ENCODE measurements around the gene ZNF41. TPM values are rescaled to one million over a fixed set of nuclear protein-coding genes. Genes with fewer than 3 reads are reported as not detected.

ZNF41 gene
- total and polyA plus RNA-seq, 2 of the 13 experiments (the other 11 are each of a cell fraction or from before 2014, with no cell fraction given), result 2.3 to 3.9 TPM

DNA sequence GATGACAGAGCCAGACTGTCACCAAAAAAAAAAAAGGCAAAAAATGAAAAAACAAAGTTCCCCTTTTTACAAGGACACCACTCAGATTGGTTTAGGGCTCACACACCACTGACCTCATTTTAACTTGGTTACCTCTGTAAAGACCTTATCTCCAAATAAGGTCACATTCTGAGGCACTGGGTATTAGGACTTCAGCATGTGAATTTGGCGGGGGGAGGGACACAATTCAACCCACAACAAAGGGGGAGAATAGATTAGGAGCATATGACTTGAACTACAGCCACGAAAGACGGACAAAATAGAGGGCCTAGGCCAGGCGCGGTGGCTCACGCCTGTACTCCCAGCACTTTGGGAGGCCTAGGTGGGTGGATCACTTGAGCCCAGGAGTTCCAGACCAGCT is 47.0 kb upstream of the ZNF41 start:
- TF ChIP-seq, protein P1, sequence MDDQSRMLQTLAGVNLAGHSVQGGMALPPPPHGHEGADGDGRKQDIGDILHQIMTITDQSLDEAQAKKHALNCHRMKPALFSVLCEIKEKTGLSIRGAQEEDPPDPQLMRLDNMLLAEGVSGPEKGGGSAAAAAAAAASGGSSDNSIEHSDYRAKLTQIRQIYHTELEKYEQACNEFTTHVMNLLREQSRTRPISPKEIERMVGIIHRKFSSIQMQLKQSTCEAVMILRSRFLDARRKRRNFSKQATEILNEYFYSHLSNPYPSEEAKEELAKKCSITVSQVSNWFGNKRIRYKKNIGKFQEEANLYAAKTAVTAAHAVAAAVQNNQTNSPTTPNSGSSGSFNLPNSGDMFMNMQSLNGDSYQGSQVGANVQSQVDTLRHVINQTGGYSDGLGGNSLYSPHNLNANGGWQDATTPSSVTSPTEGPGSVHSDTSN (CRISPR knock-in tag; IDR thresholded peaks at IDR 0.05; ENCODE audit: borderline replicate concordance), result no peak
- TF ChIP-seq ZNF33A (CRISPR knock-in tag; IDR thresholded peaks at IDR 0.05; ENCODE audit: borderline replicate concordance), result no peak
- no peak for TF ChIP-seq HNF4A (CRISPR knock-in tag; IDR thresholded peaks at IDR 0.05)
- TF ChIP-seq, protein P2, sequence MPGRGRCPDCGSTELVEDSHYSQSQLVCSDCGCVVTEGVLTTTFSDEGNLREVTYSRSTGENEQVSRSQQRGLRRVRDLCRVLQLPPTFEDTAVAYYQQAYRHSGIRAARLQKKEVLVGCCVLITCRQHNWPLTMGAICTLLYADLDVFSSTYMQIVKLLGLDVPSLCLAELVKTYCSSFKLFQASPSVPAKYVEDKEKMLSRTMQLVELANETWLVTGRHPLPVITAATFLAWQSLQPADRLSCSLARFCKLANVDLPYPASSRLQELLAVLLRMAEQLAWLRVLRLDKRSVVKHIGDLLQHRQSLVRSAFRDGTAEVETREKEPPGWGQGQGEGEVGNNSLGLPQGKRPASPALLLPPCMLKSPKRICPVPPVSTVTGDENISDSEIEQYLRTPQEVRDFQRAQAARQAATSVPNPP (CRISPR knock-in tag; IDR thresholded peaks at IDR 0.05), result no peak
- TF ChIP-seq REL (CRISPR knock-in tag; conservative IDR thresholded peaks at IDR 0.05), result no peak
- TF ChIP-seq HNF4G (IDR thresholded peaks at IDR 0.05; ENCODE audit: borderline replicate concordance, low read depth, low read length), result no peak
- no peak for TF ChIP-seq HNF4G (CRISPR knock-in tag; IDR thresholded peaks at IDR 0.05; ENCODE audit: borderline replicate concordance, low read depth)
- TF ChIP-seq ZNF564 (CRISPR knock-in tag; IDR thresholded peaks at IDR 0.05), result no peak
- no peak for TF ChIP-seq YY1 (IDR thresholded peaks at IDR 0.05; ENCODE audit: insufficient read depth, insufficient replicate concordance, low read depth, low read length)
- no peak for TF ChIP-seq CBFB (CRISPR knock-in tag; IDR thresholded peaks at IDR 0.05)
- no peak for TF ChIP-seq ATM (IDR thresholded peaks at IDR 0.05; ENCODE audit: borderline replicate concordance)
- TF ChIP-seq CREM (IDR thresholded peaks at IDR 0.05), result no peak
- TF ChIP-seq CREM (CRISPR knock-in tag; IDR thresholded peaks at IDR 0.05), result no peak
- TF ChIP-seq SP4 (CRISPR knock-in tag; IDR thresholded peaks at IDR 0.05), result no peak
- no peak for TF ChIP-seq ZEB1 (IDR thresholded peaks at IDR 0.05; ENCODE audit: insufficient replicate concordance, low read depth)
- TF ChIP-seq HMGA1 (CRISPR knock-in tag; conservative IDR thresholded peaks at IDR 0.05), result no peak
- Histone ChIP-seq H3K27ac (ENCODE audit: extremely low read length, insufficient read depth, low read length) (no peak overlapping the region), H3K36me3 (replicated peaks in 1 of 2; ENCODE audit: control insufficient read depth in 1 of 2, insufficient read depth in 2 of 2, low read length in 2 of 2) (no peaks in the 10 kb centered on the region), H3K4me1 (ENCODE audit: insufficient read depth, low read length) (no peaks in the 10 kb centered on the region), H3K27me3 (ENCODE audit: control insufficient read depth in 1 of 2, insufficient read depth in 2 of 2, low read length in 2 of 2) (no peaks in the 10 kb centered on the region), H3K79me2 (ENCODE audit: insufficient read depth, low read length) (no peaks in the 10 kb centered on the region), H3K9me3 (ENCODE audit: low read length) (no peaks in the 10 kb centered on the region), H4K20me1 (ENCODE audit: insufficient read depth, low read length) (no peaks in the 10 kb centered on the region), H3K9ac (ENCODE audit: insufficient read depth, low read depth, low read length) (no peak overlapping the region), H2AFZ (ENCODE audit: low read length) (no peak overlapping the region), H3K4me2 (ENCODE audit: low read depth, low read length) (no peak overlapping the region), H3K4me3 (replicated peaks in 1 of 3; ENCODE audit: insufficient read depth in 1 of 3, low read depth in 2 of 3, low read length in 3 of 3) (no peak overlapping the region)
- 52% methylated on average over 6 of the region's 6 CpGs for WGBS (ENCODE audit: low lambda C conversion rate)
- DNase-seq (ENCODE audit: low spot score) (no peak), FAIRE-seq (no peak), ATAC-seq (no peak)
- BruUV-seq (replicated peaks), result no TSS peak
- intact Hi-C loops (cut with micrococcal nuclease; ENCODE audit: unreplicated experiment) (no loop called here), in situ Hi-C loops (cut with HindIII; ENCODE audit: extremely low pct_ligation_motif_present, low pct_unique_long_range_greater_than_20kb) (no loop called here)
- ChIA-PET POLR2A (no interaction called here), CTCF (ENCODE audit: low intra/inter-chr PET ratio, low total read pairs) (no interaction called here)
